Transverse colon (tissue), 4 donors: ENCODE measurements around the gene ADGRA1. TPM values are rescaled to one million over a fixed set of nuclear protein-coding genes. Genes with fewer than 3 reads are reported as not detected.

Source experiments
- DNase-seq: peaks from one replicate; pipeline ENCODE4 v3.0.0-alpha.2; 2019
- H3K27ac ChIP-seq, 4 donors: fragments of 200-600 bp; sonication (generic); 2 replicates each; pipeline ENCODE4 v1.5.1; 2016 to 2018; ENCODE audit warnings: inconsistent platforms in 4 of 4
- H3K27me3 ChIP-seq: fragments of 200-600 bp; sonication (generic); 2 replicates; pipeline ENCODE4 v1.5.1; 2017; ENCODE audit warnings: inconsistent platforms
- H3K36me3 ChIP-seq, 4 donors: fragments of 200-600 bp; sonication (generic); 2 replicates each; pipeline ENCODE4 v1.5.1; 2017 to 2019; ENCODE audit warnings: inconsistent platforms in 4 of 4
- H3K4me1 ChIP-seq, 4 donors: fragments of 200-600 bp; sonication (generic); 2 replicates each; pipeline ENCODE4 v1.5.1; 2017 to 2020; ENCODE audit warnings: inconsistent platforms in 4 of 4
- H3K4me3 ChIP-seq, 4 donors: fragments of 200-600 bp; sonication (generic); 1 replicate in 1 of 4; 2 replicates in 3 of 4; pipeline versions ENCODE4 v1.5.1 to v1.6.1; 2017 to 2019; ENCODE audit warnings: inconsistent platforms in 4 of 4
- H3K9me3 ChIP-seq, 2 donors: fragments of 200-600 bp; sonication (generic); 2 replicates each; pipeline ENCODE4 v1.5.1; 2017 to 2019; ENCODE audit warnings: inconsistent platforms in 2 of 2
- CTCF ChIP-seq, 5 experiments: fragments of 200-600 bp in 3 of 5; fragments of 450-650 bp in 2 of 5; sonication (generic) in 3 of 5; IDR thresholded peaks; 1 replicate in 2 of 5; 2 replicates in 3 of 5; pipeline ENCODE4 v1.5.1; 2016 to 2017; ENCODE audit warnings: antibody characterized with exemption in 5 of 5, inconsistent platforms in 3 of 5, mild to moderate bottlenecking in 2 of 5, moderate library complexity in 1 of 5
- EP300 ChIP-seq: sonication (generic); formaldehyde crosslinking; IDR thresholded peaks from one replicate; pipeline ENCODE4 v1.6.1; 2017; ENCODE audit warnings: antibody characterized with exemption, low read depth
- POLR2A ChIP-seq: fragments of 450-650 bp; IDR thresholded peaks from one replicate; pipeline ENCODE4 v1.6.1; 2016; ENCODE audit warnings: antibody characterized with exemption, mild to moderate bottlenecking, moderate library complexity
- POLR2AphosphoS5 ChIP-seq, 3 donors: sonication (generic); formaldehyde crosslinking; IDR thresholded peaks; one replicate each; pipeline ENCODE4 v1.6.1; 2016; ENCODE audit warnings: antibody characterized with exemption in 3 of 3
- WGBS, 2 donors: methylation state at CpG; one replicate each; pipeline ENCODE4 v1.1.5; 2018; ENCODE audit warnings: low coverage in 1 of 2; 5-methylcytosine and 5-hydroxymethylcytosine counted together
- in situ Hi-C, 4 donors: fragments of 200-750 bp; cut with MboI; loops; one replicate each; pipeline versions ENCODE4 v1.15.0 to v1.15.1; 2017; ENCODE audit warnings: low sequenced_read_pairs in 3 of 4, low pct_ligation_motif_present in 1 of 4, low pct_unique_long_range_greater_than_20kb in 1 of 4
- intact Hi-C: fragments of 100-400 bp; cut with DNase I; formaldehyde crosslinking; loops from one replicate; pipeline ENCODE4 v1.15.1; 2023; ENCODE audit warnings: low total_unique reads
- total RNA-seq, 4 donors: library from RNA; depleted of rRNA; stranded (reverse); fragments of >200 nt; gene quantifications; one replicate each; pipeline ENCODE4 v1.1.0, GENCODE V29; 2016

The ADGRA1 gene
- total RNA-seq, 4 donors from 2014 or later: 0.16 TPM; not detected in 3

GRCh38 chr10:133129859-133130495 lies 42.3 kb downstream of the ADGRA1 start:
- H3K9me3 ChIP-seq: no peaks in the 10 kb centered on the region
- 14 to 71% methylated on average over 3 to 19 of the region's 20 CpGs for WGBS, 2 donors
- peaks cover 14% of the 10 kb centered on the region for H3K27me3 ChIP-seq
- no peak overlapping the region for H3K4me3 ChIP-seq
- no peaks in the 10 kb centered on the region for H3K36me3 ChIP-seq
- intact Hi-C loops: loop anchor here (5.0 kb wide), 1 partner anchor 293 kb away; no protein-coding TSS in a partner anchor
- no peak overlapping the region for H3K27ac ChIP-seq
- DNase-seq: no peak
- no peaks in the 10 kb centered on the region for H3K4me1 ChIP-seq
- TF ChIP-seq POLR2AphosphoS5 (IDR thresholded peaks at IDR 0.05): no peak
- no peak for TF ChIP-seq EP300
- no peak for TF ChIP-seq CTCF (IDR thresholded peaks at IDR 0.05)
- no peak for TF ChIP-seq POLR2A
- in situ Hi-C loops: no loop called here

GRCh38 chr10:133130602-133131001 lies 42.9 kb downstream of the ADGRA1 start:
- Histone ChIP-seq H3K27ac (no peak overlapping the region), H3K27me3 (peaks cover 7% of the 10 kb centered on the region), H3K4me3 (no peak overlapping the region), H3K4me1 (no peaks in the 10 kb centered on the region), H3K9me3 (no peaks in the 10 kb centered on the region), H3K36me3 (no peaks in the 10 kb centered on the region)
- in situ Hi-C loops: no loop called here
- TF ChIP-seq POLR2AphosphoS5 (IDR thresholded peaks at IDR 0.05) (no peak), EP300 (no peak), POLR2A (no peak), CTCF (IDR thresholded peaks at IDR 0.05) (no peak)
- 70 to 92% methylated on average over 2 to 11 of the region's 11 CpGs for WGBS, 2 donors
- intact Hi-C loops: no loop called here
- DNase-seq: no peak

GRCh38 chr10:133131053-133131452 lies 43.3 kb downstream of the ADGRA1 start:
- Histone ChIP-seq H3K4me1 (no peaks in the 10 kb centered on the region), H3K27ac (no peak overlapping the region), H3K4me3 (no peak overlapping the region), H3K9me3 (no peaks in the 10 kb centered on the region), H3K27me3 (peaks cover 3% of the 10 kb centered on the region), H3K36me3 (no peaks in the 10 kb centered on the region)
- TF ChIP-seq POLR2AphosphoS5 (IDR thresholded peaks at IDR 0.05): no peak
- no peak for TF ChIP-seq POLR2A
- no peak for TF ChIP-seq EP300
- no peak for TF ChIP-seq CTCF (IDR thresholded peaks at IDR 0.05)
- WGBS, 2 donors: 64 to 72% methylated on average over 4 to 18 of the region's 18 CpGs
- intact Hi-C loops: no loop called here
- DNase-seq: no peak
- in situ Hi-C loops: no loop called here

- no peaks in the 10 kb centered on the region for H3K9me3 ChIP-seq
- WGBS, 2 donors: 82% methylated on average over 41 of the region's 41 CpGs; no CpG with 5 or more reads in 1 of the 2 donors
- DNase-seq: no peak
- H3K4me1 ChIP-seq: no peaks in the 10 kb centered on the region
- in situ Hi-C loops: no loop called here
- TF ChIP-seq POLR2AphosphoS5 (IDR thresholded peaks at IDR 0.05) (no peak), CTCF (IDR thresholded peaks at IDR 0.05) (no peak), EP300 (no peak), POLR2A (no peak)
- no peak overlapping the region for H3K27ac ChIP-seq
- no peak overlapping the region for H3K4me3 ChIP-seq
- no peaks in the 10 kb centered on the region for H3K36me3 ChIP-seq
- intact Hi-C loops: no loop called here
- H3K27me3 ChIP-seq: no peaks in the 10 kb centered on the region
Observed at GRCh38 chr10:133131734-133132472, 44.2 kb downstream of the ADGRA1 start.
